ENCODE results near the gene GABRD. TPM values are rescaled to one million over a fixed set of nuclear protein-coding genes. Genes with fewer than 3 reads are reported as not detected.
A peak's percentile ranks its signal among the peaks of the same experiment; 100 is the strongest.

GABRD gene
- total and polyA plus RNA-seq, 7 donors, result 0.05 to 0.66 (median 0.35) TPM; not detected in 3

DNA sequence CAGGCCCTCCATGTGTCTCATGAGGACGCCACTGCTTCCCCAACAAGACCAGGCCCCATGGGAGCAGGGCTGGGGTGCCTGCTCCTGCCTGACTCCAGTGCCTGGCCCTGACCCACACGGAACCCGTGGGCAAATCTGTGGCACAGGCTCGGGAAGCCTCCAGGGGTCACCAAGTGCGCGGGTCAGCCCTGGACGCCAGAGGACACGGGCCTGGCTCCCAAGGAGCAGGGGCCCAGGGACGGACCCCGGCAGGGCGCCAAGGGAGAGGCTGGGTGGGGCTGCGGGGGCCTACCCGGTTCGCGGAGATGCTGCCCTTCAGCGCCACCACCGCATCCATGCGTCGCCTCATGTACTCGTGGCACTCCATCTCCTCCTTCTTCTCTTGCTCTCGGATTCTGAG, 47.5 kb upstream of the GABRD start:
- peaks cover 0 to 61% (median 10%) of the 10 kb centered on the region in 3 donors for H3K27me3 ChIP-seq (ENCODE audit: insufficient read depth in 3 of 3, low read length in 2 of 3)
- 88 to 89% (median 89%) methylated on average over 21 of the region's 21 CpGs for WGBS, 3 donors
- no peak for ATAC-seq

DNA sequence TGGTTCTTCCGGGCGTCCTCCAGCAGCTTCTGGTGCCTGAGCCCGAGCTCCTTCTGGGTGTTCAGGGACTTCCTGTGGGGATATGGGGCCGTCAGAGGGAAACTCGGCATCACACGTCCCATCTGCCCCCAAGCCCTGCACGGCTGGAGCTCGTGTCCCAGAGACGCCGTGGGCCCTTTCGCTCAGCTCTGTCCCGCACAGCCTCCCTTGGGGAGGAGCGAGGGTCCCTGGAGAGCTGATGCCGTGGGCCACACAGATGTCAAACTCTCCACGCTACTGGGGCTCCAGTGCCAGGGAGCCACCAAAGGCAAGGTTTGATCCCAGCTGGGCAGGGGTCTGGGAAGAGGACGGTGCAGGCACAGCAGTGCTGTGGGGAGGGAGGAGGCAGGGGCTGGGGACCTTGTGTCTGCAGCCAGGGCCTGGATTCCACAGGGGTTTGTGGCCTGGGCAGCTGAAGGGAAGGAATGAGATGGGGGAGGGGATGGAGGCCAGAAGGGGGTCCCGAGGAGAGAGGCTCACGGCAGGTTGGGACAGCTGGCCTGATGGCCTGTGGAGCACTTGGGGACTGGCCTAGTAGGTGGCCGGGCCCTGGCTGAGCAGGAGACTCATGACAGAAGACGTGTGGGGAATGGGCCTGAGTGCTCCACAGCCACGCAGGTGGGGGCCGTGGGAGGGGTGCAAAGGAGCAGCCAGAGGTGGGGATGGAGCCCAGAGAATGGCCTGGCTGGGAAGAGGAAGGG, 46.0 kb upstream of the GABRD start:
- H3K9me3 ChIP-seq, result no peaks in the 10 kb centered on the region
- intact Hi-C loops (cut with DNase I), result no loop called here
- H3K4me1 ChIP-seq, result no peaks in the 10 kb centered on the region
- H3K4me3 ChIP-seq, result no peak overlapping the region
- ATAC-seq, result no peak
- DNase-seq, result peak in 1 of 2 donors; percentile 12
- peaks cover 0 to 48% (median 9%) of the 10 kb centered on the region in 3 donors for H3K27me3 ChIP-seq (ENCODE audit: insufficient read depth in 3 of 3, low read length in 2 of 3)
- H3K27ac ChIP-seq, result no peak overlapping the region
- no peaks in the 10 kb centered on the region for H3K36me3 ChIP-seq (ENCODE audit: insufficient read depth in 1 of 2, low read depth in 1 of 2)
- 51 to 59% (median 57%) methylated on average over 22 of the region's 22 CpGs for WGBS, 3 donors
- TF ChIP-seq, protein P1, sequence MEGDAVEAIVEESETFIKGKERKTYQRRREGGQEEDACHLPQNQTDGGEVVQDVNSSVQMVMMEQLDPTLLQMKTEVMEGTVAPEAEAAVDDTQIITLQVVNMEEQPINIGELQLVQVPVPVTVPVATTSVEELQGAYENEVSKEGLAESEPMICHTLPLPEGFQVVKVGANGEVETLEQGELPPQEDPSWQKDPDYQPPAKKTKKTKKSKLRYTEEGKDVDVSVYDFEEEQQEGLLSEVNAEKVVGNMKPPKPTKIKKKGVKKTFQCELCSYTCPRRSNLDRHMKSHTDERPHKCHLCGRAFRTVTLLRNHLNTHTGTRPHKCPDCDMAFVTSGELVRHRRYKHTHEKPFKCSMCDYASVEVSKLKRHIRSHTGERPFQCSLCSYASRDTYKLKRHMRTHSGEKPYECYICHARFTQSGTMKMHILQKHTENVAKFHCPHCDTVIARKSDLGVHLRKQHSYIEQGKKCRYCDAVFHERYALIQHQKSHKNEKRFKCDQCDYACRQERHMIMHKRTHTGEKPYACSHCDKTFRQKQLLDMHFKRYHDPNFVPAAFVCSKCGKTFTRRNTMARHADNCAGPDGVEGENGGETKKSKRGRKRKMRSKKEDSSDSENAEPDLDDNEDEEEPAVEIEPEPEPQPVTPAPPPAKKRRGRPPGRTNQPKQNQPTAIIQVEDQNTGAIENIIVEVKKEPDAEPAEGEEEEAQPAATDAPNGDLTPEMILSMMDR (IDR thresholded peaks at IDR 0.05), result no peak

More for the DNA sequence above, 47.5 kb upstream of the GABRD start:
- H3K27ac ChIP-seq, result no peak overlapping the region
- H3K36me3 ChIP-seq (ENCODE audit: insufficient read depth in 1 of 2, low read depth in 1 of 2), result no peaks in the 10 kb centered on the region
- TF ChIP-seq, protein P1 (IDR thresholded peaks at IDR 0.05), result no peak
- no peaks in the 10 kb centered on the region for H3K9me3 ChIP-seq
- H3K4me1 ChIP-seq, result no peaks in the 10 kb centered on the region
- H3K4me3 ChIP-seq, result no peak overlapping the region
- intact Hi-C loops (cut with DNase I), result no loop called here
- no peak for DNase-seq

DNA sequence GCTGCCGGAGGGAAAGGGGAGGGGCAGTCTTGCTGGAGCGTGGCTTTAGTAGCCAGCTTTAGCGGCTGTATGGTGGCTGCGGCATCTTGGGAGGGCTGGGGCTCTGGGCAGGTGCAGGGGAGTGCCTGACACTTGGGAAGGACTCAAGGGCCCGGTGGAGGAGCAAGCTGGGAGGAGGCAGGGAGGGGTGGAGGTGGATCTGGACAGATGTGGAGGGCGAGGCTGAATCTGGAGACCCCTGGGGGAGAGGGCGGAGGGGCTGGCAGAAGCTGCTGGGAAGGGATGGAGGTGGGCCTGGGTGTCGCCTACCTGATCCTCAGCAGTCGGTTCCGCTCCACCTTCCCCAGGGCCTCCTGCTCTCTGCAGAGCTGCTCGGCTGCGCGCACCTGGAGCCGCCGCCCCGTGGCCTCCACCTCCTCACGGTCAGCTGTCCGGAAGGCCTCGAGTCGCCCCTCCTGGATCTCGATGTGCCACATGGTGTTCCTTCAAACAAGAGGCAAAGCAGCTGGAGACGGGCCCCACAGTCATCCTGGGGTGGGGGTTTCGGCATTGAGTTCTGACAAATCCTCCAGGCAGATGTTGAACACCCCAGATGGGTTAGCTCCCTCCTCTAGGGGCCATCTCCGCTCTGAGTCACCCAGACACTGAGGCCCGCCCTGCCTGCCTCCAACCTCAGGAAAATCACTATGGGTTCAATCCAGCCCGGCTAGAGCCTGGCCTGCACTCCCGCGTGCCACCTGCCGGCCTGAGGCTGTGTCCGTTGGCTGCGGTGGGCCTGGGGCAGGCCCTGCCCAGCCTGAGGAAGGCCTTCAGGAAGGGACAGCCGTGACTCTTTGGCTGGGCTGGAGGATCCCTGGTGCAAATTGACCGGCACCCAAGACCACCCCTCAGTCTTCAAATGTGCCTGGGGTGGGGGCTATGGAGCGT, 45.2 kb upstream of the GABRD start:
- no peak overlapping the region for H3K4me3 ChIP-seq
- peak in 1 of 2 donors; percentile 49 for DNase-seq
- intact Hi-C loops (cut with DNase I), result no loop called here
- ATAC-seq, result no peak
- no peaks in the 10 kb centered on the region for H3K36me3 ChIP-seq (ENCODE audit: insufficient read depth in 1 of 2, low read depth in 1 of 2)
- H3K27me3 ChIP-seq (ENCODE audit: insufficient read depth in 3 of 3, low read length in 2 of 3), result peaks cover 0 to 42% (median 9%) of the 10 kb centered on the region in 3 donors
- TF ChIP-seq, protein P1 (IDR thresholded peaks at IDR 0.05), result no peak
- H3K9me3 ChIP-seq, result no peaks in the 10 kb centered on the region
- no peaks in the 10 kb centered on the region for H3K4me1 ChIP-seq
- 54 to 56% (median 56%) methylated on average over 29 to 34 of the region's 34 CpGs for WGBS, 3 donors
- no peak overlapping the region for H3K27ac ChIP-seq

DNA sequence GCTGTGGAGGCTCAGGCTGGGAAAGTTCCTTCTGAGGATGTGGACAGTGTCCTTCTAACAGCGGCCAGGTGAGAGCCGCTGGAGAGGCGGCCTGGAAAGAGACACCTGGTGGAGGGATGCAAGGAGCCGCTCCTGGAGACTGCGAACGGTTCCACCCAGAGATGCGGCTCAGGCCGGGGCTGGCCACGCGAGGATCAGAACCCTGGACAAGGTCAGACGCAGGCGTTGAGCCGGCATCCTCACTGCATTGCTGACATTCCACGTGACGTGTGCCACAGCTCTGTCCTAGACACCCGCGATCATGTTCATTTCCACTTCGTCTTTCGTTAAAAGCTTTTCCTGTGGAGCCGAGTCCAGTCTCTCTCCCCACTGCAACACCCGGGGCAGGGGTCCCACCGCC, 44.3 kb upstream of the GABRD start:
- intact Hi-C loops (cut with DNase I), result no loop called here
- ATAC-seq, result no peak

More for the DNA sequence above, 44.3 kb upstream of the GABRD start:
- Histone ChIP-seq H3K36me3 (ENCODE audit: insufficient read depth in 1 of 2, low read depth in 1 of 2) (no peaks in the 10 kb centered on the region), H3K4me3 (no peak overlapping the region), H3K27me3 (ENCODE audit: insufficient read depth in 3 of 3, low read length in 2 of 3) (peaks cover 0 to 42% (median 9%) of the 10 kb centered on the region in 3 donors), H3K4me1 (no peaks in the 10 kb centered on the region), H3K9me3 (no peaks in the 10 kb centered on the region), H3K27ac (no peak overlapping the region)
- TF ChIP-seq, protein P1 (IDR thresholded peaks at IDR 0.05), result no peak
- DNase-seq, result no peak
- 59 to 63% (median 62%) methylated on average over 22 of the region's 22 CpGs for WGBS, 3 donors
